ENCODE data around the gene SUN2. TPM values are rescaled to one million over a fixed set of nuclear protein-coding genes. Genes with fewer than 3 reads are reported as not detected.

Gene SUN2
- total and polyA plus RNA-seq, 10 of the 15 experiments (the other 5 are each of a cell fraction or from before 2014, with no cell fraction given): 0.18 to 107 (median 35.9) TPM

GRCh38 chr22:38721551-38721950 is 34.2 kb downstream of the SUN2 start (continued):
- TF ChIP-seq, protein P1, sequence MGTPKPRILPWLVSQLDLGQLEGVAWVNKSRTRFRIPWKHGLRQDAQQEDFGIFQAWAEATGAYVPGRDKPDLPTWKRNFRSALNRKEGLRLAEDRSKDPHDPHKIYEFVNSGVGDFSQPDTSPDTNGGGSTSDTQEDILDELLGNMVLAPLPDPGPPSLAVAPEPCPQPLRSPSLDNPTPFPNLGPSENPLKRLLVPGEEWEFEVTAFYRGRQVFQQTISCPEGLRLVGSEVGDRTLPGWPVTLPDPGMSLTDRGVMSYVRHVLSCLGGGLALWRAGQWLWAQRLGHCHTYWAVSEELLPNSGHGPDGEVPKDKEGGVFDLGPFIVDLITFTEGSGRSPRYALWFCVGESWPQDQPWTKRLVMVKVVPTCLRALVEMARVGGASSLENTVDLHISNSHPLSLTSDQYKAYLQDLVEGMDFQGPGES (IDR thresholded peaks at IDR 0.05): no peak
- TF ChIP-seq WRNIP1 (IDR thresholded peaks at IDR 0.05; ENCODE audit: borderline replicate concordance, low read depth, low read length) (no peak), RAD51 (IDR thresholded peaks at IDR 0.05) (no peak), SRF (IDR thresholded peaks at IDR 0.05; ENCODE audit: low read depth in 2 of 2, low read length in 2 of 2) (no peak)

- Histone ChIP-seq H3K27ac (ENCODE audit: control insufficient read depth, insufficient read depth) (no peak overlapping the region), H3K9me3 (replicated peaks; ENCODE audit: control insufficient read depth, insufficient read depth, low read length) (no peaks in the 10 kb centered on the region), H4K20me1 (ENCODE audit: control insufficient read depth, insufficient read depth) (peaks cover 2% of the 10 kb centered on the region; the same call in 1 of the 2 replicates), H3K27me3 (replicated peaks in 1 of 2; ENCODE audit: control insufficient read depth in 2 of 2, insufficient read depth in 2 of 2, low read length in 1 of 2) (no peaks in the 10 kb centered on the region), H3K4me3 (no peak overlapping the region), H3K4me2 (ENCODE audit: control insufficient read depth, insufficient read depth) (no peak overlapping the region), H3K9ac (ENCODE audit: control insufficient read depth, insufficient read depth, low read length) (no peak overlapping the region), H2AFZ (ENCODE audit: control insufficient read depth, low read depth, low read length) (no peak overlapping the region), H3K79me2 (ENCODE audit: control insufficient read depth, insufficient read depth, low read length) (no peaks in the 10 kb centered on the region), H3K36me3 (ENCODE audit: control insufficient read depth in 2 of 2, insufficient read depth in 2 of 2, low read length in 1 of 2) (peaks cover 41 to 60% of the 10 kb centered on the region in 2 experiments), H3K4me1 (ENCODE audit: control insufficient read depth, insufficient read depth, low read length) (no peaks in the 10 kb centered on the region)
- intact Hi-C loops (cut with micrococcal nuclease; ENCODE audit: unreplicated experiment) (no loop called here), in situ Hi-C loops (cut with MboI) (no loop called here)
- DNase-seq (ENCODE audit: low read depth, low spot score) (no peak), FAIRE-seq (no peak), ATAC-seq (no peak)
- ChIA-PET SMC1A (ENCODE audit: uncharacterized antibody, unreplicated experiment) (interaction anchor here (1.1 kb wide), 1 partner anchor 13 kb away, joined by 4 read pairs; no protein-coding TSS in a partner anchor), CTCF (interaction anchor here (0.6 kb wide), 1 partner anchor 73 kb away, joined by 3 read pairs; no protein-coding TSS in a partner anchor), RAD21 (ENCODE audit: unreplicated experiment) (interaction anchor here (0.6 kb wide), 1 partner anchor 46 kb away, joined by 3 read pairs; no protein-coding TSS in a partner anchor), POLR2A (no interaction called here)
- 97% methylated on average over 3 of the region's 3 CpGs for WGBS (ENCODE audit: insufficient coverage, insufficient replicate concordance, low lambda C conversion rate, missing lambda C conversion rate)
- no TSS peak for BruUV-seq (replicated peaks)
- TF ChIP-seq, protein P2, sequence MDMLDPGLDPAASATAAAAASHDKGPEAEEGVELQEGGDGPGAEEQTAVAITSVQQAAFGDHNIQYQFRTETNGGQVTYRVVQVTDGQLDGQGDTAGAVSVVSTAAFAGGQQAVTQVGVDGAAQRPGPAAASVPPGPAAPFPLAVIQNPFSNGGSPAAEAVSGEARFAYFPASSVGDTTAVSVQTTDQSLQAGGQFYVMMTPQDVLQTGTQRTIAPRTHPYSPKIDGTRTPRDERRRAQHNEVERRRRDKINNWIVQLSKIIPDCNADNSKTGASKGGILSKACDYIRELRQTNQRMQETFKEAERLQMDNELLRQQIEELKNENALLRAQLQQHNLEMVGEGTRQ (IDR thresholded peaks at IDR 0.05; ENCODE audit: borderline replicate concordance, low read depth, low read length): no peak
- TF ChIP-seq PRDM15 (CRISPR knock-in tag; IDR thresholded peaks at IDR 0.05) (no peak), LARP7 (IDR thresholded peaks at IDR 0.05) (no peak), SMARCA5 (IDR thresholded peaks at IDR 0.05) (no peak), KDM1A (IDR thresholded peaks at IDR 0.05; ENCODE audit: borderline replicate concordance) (no peak), TCF7 (IDR thresholded peaks at IDR 0.05; ENCODE audit: borderline replicate concordance) (no peak)
- TF ChIP-seq, protein P3, sequence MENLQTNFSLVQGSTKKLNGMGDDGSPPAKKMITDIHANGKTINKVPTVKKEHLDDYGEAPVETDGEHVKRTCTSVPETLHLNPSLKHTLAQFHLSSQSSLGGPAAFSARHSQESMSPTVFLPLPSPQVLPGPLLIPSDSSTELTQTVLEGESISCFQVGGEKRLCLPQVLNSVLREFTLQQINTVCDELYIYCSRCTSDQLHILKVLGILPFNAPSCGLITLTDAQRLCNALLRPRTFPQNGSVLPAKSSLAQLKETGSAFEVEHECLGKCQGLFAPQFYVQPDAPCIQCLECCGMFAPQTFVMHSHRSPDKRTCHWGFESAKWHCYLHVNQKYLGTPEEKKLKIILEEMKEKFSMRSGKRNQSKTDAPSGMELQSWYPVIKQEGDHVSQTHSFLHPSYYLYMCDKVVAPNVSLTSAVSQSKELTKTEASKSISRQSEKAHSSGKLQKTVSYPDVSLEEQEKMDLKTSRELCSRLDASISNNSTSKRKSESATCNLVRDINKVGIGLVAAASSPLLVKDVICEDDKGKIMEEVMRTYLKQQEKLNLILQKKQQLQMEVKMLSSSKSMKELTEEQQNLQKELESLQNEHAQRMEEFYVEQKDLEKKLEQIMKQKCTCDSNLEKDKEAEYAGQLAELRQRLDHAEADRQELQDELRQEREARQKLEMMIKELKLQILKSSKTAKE (IDR thresholded peaks at IDR 0.05; ENCODE audit: low read depth, poor library complexity, severe bottlenecking): no peak
Observed at GRCh38 chr22:38720350-38720749, 35.4 kb downstream of the SUN2 start.

Data from GM12878 (cell line).